Hematopoietic multipotent progenitor cell treated with erythropoietin and hydrocortisone succinate and interleukin-3 and kit ligand, for 8 days (in vitro differentiated cells): ENCODE results near the gene FAM169A.
"Not testable (repeated sequence)": the region's sequence is repeated elsewhere in the genome, so short reads cannot be mapped to it uniquely, and the experiment has no call there.

ENCODE experiments used
- DNase-seq: peaks from one replicate; pipeline ENCODE4 v3.0.0-alpha.2; 2015

FAM169A gene

GRCh38 chr5:74866596-74867162 lies 492 bp upstream of the FAM169A start:
- DNase-seq, result no peak

- no peak for DNase-seq
Observed at GRCh38 chr5:74865256-74865803, 857 bp downstream of the FAM169A start.

DNA sequence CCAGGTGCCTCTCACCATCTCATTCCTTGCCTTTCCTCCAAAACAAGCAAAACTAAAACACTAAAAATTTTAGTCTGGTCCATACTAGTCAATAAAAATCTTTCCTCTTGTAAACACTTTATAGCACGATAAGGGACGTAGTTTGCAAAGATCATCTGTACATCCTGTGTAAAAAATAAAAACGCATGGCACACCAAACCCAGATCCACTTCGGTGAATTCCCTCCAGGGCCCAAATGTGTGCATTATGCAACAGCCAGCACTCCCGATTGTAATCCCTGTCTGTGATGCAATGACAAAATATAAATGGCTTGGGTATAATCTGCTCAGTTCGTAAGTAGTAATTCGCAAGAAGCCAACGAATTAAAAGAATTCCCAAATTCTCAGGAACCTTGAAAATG lies 1.4 kb downstream of the FAM169A start:
- no peak for DNase-seq

DNA sequence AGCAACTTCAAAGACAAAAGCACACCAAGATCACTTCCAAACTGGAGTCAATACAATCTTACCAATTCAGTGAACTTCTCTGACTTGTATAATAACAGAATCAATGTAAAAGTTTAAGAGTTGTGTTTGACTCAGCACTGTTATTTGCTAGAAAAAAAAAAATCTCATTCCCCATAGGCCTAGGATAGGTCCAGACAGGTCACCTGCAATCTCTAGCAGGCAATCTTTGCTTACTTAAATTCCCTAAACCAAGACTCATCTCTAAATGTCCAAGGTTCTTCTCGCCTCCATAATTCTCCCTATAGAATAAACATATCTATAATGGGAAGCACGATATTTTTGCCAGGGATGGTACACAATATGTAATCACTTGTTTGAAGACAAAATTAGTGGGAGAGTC lies 2.5 kb downstream of the FAM169A start:
- DNase-seq, result no peak

GRCh38 chr5:74862221-74862620 lies 4.0 kb downstream of the FAM169A start:
- DNase-seq, result no peak

- not testable (repeated sequence) for DNase-seq
Observed at GRCh38 chr5:74856975-74857374, 9.2 kb downstream of the FAM169A start.

DNA sequence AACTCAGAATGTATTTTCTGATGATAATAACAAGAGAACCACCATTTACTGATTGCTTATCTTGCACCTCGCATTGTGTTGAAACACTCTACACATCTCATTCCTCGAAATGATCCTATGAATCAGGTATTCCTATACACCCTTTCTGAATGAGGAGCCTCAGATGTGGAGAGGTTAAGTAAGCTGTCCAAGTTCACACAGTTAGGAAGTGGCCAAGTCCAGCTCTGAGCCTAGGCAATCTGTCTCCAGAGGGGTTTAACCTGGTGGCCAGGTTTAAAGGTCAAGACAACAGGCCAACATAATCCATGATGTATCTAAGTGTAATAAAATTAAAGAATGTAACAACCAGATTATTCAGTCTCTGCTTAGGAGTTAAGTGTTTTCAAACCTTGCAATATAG lies 12.9 kb downstream of the FAM169A start:
- no peak for DNase-seq

- DNase-seq, result peak; percentile 14
Observed at GRCh38 chr5:74851684-74852353, 14.4 kb downstream of the FAM169A start.

DNA sequence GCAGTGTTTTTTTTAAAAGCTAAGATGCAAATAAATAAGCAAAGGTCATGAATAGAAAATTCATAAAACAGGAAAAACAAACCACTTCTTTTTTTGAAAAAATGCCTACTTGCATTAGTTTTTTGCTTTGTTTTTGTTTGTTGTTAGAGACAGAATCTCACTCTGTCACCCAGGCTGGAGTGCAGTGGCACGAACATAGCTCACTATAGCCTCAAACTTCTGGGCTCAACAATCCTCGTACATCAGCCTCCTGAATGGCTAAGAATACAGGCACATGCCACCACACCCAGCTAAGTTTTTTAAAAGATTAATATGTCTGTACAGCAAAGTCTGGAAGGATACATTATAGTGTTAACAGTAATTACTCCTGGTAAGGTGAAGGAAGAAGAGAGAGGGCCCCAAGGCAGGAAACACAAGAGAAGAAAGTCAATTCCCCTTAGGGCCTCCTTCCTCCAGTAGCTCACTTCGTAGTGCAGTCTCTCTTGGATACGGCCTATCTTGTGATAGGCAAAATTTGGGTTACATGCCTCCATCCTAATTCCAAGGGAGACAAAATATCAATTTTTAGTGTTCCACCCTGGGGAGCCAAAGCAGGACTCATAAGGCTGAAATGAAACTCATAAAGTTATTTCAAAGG lies 15.3 kb downstream of the FAM169A start:
- no peak for DNase-seq

- no peak for DNase-seq
Observed at GRCh38 chr5:74850030-74850429, 16.2 kb downstream of the FAM169A start.

GRCh38 chr5:74848553-74849025 lies 17.6 kb downstream of the FAM169A start:
- DNase-seq, result no peak

DNA sequence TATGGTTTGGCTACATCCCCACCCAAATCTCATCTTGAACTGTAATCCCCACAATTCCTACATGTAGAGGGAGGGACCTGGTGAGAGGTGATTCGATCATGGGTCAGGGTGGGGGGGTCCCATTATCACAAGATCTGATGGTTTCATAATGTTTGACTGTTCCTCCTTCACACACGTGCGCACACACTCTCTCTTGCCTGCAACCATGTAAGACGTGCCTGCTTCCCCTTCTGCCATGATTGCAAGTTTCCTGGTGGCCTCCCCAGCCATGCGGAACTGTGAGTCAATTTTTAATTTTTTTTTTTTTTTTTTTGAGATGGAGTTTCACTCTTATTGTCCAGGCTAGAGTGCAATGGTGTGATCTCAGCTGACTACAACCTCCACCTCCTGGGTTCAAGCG lies 27.0 kb downstream of the FAM169A start:
- DNase-seq, result no peak

DNA sequence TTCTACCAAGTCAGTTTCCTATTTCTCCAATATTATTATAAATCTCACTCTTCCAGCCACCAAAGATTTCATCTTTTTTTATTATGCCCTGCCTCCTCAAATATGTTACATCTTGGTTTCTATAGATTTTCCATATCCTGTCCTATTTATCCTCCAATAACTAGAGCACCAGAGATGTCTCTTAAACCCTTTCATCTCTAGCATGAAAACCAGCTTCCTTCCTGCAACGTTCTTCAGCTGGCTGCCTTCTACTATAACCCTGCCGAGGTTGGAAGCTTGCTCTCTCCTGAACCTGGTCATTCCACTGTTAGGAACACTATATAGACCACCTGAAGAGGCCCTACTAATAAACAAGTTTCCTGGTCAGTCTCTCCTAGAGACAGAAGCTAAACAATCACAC lies 27.9 kb downstream of the FAM169A start:
- DNase-seq, result no peak

DNA sequence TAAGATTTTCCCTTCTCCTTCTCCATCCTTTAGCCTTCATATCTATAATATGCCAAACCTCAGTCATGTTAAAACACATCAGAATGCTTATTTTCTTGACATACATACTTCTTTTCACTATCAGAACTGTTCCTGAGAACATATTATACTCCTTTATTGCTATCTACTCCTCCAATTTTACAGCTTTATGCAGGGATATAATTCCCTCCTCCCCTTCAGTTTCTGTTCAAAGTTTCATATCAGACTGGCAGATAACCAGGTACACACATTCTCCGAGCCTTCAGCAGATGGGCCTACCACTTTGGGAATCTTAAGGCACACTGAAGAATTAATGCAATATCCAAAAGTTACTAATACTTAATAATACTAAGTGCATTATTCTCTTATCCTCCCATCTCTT lies 29.1 kb downstream of the FAM169A start:
- DNase-seq, result no peak

- no peak for DNase-seq
Observed at GRCh38 chr5:74833537-74834266, 32.5 kb downstream of the FAM169A start.

GRCh38 chr5:74829413-74829812 lies 36.8 kb downstream of the FAM169A start:
- no peak for DNase-seq

- DNase-seq, result no peak
Observed at GRCh38 chr5:74822288-74822687, 43.9 kb downstream of the FAM169A start.

GRCh38 chr5:74816875-74817274 lies 49.3 kb downstream of the FAM169A start:
- DNase-seq, result no peak

DNA sequence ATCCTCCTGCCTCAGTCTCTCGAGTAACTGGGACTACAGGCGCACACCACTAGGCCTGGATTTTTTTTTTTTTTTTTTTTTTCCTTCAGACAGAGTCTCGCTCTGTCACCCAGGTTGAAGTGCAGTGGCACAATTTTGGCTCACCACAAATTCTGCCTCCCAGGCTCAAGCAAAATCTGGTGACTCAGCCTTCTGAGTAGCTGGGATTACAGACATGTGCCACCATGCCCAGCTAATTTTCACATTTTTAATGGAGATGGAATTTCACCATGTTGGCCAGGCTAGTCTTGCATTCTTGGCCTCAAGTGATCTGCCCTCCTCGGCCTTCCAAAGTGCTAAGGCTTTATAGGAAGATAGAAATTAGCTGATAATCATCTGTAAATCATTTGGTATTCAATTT lies 55.3 kb downstream of the FAM169A start:
- no peak for DNase-seq

DNA sequence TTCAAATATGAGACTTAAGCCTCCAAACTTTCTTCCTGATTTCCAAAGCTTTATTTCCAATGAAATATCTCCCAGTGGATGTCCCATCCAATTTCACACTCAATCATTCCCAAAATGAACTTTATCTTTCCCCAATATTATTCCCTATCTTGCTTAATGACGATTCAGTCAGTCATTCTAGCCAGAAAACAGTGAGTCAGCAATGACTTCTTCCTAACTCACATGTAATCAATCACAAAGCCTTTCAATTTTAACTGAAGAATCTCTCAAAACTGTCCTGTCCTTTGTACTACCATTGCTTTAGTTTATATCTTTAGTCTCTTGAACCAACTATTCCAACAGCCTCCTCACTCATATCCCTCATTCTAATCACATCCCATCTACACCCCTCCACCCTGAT lies 64.2 kb downstream of the FAM169A start:
- no peak for DNase-seq

DNA sequence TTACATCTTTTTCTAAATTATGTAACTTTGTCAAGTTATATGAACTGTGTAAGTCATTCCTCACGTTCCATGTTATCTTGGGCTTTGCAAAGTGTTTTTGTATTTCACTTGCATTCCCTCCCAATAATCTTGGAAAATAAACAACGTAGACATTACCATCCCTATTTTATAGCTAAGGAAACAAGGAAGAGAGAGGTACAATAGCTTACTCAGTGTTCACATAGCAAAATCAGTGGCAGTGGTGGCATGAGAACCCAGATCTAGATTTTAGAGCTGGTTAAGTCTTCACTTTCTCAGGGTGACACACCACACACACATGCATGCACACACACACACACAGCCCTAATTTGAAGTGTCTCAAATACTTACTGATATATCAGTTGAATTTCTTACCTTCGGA lies 65.0 kb downstream of the FAM169A start:
- no peak for DNase-seq

DNA sequence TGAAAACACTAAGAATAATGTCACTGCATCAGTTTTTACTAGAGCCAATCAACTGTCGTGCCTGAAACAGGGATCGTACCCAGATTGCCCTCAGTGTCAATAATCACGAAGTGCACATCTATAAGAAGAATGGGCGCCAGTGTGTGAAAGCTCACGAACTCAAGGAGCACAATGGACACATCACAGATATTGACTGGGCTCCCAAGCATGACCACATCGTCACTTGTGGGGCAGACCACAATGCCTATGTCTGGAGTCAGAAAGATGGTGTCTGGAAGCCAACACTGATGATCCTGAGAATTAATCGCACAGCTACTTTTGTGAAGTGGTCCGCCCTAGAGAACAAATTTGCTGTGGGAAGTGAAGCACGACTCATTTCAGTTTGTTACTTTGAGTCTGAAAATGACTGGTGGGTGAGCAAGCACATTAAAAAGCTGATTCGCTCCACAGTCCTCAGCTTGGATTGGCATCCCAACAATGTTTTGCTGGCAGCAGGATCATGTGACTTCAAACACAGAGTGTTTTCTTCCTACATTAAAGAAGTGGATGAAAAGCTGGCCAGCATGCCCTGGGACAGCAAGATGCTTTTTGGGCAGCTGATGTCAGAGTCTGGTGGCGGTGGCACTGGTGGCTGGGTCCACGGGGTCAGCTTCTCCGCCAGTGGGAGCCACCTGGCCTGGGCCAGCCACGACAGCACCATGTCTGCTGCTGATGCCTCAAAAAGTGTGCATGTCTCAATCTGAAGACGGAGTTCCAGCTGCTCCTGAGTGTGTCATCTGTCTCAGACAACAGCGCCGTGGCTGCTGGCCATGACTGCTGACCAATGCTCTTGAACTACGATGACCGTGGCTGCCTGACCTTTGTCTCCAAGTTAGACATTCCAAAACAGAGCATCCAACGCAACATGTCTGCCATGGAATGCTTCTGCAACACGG lies 66.9 kb downstream of the FAM169A start:
- no peak for DNase-seq
